GM20000 (cell line): Measurements from ENCODE around the gene UBN1.

Source experiments
- DNase-seq: peaks from one replicate; pipeline ENCODE4 v3.0.0; 2012; ENCODE audit warnings: low spot score
- TF ChIP-seq, protein P1 (sequence below): IDR thresholded peaks from 2 replicates; pipeline ENCODE4 v1.5.1; 2012; ENCODE audit warnings: mild to moderate bottlenecking, control low read depth; ENCODE audit errors: extremely low read depth, missing control alignments

Gene UBN1

DNA sequence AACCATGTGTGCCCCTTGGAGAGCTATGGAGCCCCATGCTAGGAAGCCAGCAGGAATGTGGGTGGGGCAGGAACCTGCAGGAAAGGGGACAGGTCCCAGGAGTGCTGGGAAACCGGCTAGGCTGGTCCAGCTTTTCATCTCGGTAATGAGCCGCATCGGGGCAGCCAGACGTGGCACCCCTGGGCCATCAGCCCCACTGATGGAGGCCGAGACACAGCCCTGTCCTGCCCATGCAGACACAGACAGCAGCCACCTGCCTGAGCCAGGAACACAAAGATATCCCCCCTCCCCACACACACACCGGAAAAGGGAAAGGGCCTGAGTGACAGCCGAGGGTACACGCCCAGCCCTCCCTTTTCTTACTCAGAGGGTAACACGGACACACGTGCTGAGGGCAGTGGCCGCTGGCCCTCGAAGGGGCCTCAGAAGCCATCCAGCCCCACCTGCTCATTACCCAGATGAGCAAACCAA lies 71.5 kb downstream of the UBN1 start:
- no peak for DNase-seq
- TF ChIP-seq, protein P1, sequence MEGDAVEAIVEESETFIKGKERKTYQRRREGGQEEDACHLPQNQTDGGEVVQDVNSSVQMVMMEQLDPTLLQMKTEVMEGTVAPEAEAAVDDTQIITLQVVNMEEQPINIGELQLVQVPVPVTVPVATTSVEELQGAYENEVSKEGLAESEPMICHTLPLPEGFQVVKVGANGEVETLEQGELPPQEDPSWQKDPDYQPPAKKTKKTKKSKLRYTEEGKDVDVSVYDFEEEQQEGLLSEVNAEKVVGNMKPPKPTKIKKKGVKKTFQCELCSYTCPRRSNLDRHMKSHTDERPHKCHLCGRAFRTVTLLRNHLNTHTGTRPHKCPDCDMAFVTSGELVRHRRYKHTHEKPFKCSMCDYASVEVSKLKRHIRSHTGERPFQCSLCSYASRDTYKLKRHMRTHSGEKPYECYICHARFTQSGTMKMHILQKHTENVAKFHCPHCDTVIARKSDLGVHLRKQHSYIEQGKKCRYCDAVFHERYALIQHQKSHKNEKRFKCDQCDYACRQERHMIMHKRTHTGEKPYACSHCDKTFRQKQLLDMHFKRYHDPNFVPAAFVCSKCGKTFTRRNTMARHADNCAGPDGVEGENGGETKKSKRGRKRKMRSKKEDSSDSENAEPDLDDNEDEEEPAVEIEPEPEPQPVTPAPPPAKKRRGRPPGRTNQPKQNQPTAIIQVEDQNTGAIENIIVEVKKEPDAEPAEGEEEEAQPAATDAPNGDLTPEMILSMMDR: no peak

DNA sequence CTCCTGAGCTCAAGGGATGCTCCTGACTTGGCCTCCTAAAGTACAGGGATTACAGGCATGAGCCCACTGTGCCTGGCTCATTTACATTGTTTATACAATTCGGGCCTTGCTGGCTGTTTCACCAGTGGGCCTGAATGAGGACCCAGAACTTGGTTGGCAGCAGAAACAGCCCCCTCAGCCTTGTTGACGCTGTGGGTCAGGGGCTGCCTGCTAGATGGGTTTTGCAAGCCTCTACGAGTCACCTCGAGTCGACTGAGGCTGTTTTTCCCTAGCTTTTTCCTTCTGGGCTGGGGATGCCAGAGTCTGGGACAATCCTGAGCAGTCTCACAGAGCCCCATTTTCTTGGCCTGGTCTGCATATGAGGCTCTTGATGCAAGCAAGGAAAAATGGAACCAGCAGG lies 73.5 kb downstream of the UBN1 start:
- TF ChIP-seq, protein P1: no peak

DNA sequence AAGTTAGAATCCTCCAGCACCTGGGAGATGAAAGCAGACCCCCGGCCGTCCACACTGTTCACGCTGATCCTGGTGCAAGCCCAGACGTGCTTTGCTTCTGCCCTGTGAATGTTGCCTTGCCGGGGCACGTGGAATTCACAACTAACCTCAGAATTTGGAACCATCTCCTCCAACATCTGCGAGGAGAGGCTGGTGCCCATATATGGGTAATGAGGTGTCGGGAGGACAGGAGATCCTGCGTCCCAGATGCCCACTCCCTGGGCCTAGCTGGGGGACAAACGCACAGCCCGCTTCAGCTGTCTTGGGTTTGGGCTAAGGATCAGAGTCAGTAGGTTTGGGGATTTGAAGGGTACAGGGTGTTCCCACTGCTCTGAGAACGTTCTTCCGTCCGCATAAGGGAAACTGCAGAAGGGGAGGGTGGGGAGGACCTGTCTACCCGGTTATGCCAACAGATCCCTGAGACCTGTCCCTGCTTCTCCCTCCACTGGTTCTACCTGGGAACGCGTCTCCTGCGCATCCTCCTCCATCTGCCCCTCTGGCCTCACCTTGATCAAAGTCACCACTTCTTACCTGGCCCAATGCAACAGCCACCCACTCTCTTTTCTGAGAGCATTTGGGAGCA lies 75.6 kb downstream of the UBN1 start:
- no peak for DNase-seq
- TF ChIP-seq, protein P1: no peak

More for the DNA sequence above, 73.5 kb downstream of the UBN1 start:
- DNase-seq: no peak

DNA sequence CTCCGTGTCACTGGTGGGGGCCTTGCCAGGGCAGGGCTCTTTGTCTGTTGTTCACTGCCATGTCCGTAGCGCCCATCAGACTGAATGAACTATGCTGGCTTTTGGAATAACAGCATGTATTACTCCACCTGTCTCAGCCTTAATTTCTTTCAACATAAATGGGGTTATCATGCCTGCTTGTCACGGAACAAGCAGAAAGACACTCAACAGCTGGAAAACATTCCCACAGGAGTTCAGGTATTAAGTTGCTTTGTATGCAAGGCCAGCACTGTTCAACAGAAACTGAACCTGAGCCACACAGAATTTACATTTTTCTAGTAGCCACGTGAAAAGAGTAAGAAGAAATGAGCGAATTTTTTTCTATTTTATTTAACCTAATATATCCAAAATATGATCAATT lies 76.6 kb downstream of the UBN1 start:
- TF ChIP-seq, protein P1: no peak
- no peak for DNase-seq

DNA sequence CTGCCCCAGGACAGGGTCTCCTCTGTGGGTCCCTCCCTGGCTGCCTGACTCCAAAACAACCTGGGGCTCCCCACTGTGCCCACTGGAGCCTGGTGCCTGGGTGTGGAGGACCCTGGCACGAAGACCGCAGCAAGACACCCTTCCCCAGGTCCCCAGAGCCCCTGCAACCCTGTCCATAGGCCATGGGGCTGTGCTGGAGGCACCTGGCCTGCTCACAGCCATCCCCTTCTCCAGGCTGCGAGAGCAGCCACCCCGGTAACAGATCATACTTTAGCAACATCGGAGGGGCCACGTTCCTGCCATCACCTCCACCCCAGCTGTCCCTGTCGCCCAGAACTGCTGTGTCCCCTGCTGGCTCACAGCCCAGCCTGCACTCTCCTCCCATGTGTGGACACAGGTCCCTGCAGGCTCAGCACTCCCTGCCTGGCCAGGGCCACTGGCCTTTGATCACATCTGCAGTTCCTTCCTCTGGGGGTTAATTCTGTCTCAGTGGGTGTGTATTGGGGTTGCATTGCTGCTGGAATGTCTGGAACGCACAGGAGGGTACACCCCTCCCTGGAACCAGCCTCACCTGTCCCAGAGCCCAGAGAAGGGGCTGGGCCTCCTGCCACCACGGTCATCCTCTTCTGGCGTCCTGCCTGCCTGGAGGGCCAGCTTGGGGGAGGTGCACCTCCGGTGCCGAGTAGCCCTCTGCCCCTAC lies 77.5 kb downstream of the UBN1 start:
- DNase-seq: no peak
- TF ChIP-seq, protein P1: no peak

DNA sequence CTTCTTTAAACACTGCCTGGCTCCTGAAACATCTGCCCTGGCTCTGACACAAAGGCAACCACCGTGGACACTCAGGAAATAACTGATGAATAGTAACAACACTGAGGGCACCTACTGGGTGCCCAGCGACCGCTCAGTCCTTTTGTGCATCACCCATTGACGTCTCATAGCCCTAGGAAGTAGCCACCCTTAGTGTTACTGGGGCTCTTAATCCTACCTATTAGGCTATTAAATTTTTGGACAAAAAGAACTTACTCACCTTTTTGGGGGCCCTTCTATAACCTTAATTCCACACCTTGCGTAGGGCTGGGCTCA lies 78.0 kb downstream of the UBN1 start:
- no peak for DNase-seq
- TF ChIP-seq, protein P1: no peak

DNA sequence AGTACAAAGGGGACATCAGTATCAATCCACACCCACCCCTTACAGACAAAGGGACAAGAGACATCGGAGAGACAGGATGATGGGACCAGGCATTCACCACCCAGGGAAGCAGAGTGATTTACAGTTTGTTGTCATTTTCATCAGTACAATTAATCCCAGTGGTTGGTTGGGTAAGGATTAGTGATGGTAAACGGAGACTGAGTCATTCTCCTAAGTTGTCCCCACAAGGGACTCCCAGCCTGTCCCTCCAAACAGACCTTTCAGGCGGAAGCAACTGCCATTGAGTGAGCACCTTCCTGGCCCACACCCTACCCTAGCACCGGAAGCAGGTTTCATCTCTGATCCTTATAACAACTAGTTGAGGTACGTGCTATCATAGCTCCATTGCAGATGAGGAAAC lies 78.5 kb downstream of the UBN1 start:
- TF ChIP-seq, protein P1: no peak
- DNase-seq: no peak
